NCI-H82 treated with DMSO at 0.1 percent for 48 hours (cell line): Measurements from ENCODE around the gene HOXC11.
A peak's percentile ranks its signal among the peaks of the same experiment; 100 is the strongest.

Experiments
- DNase-seq: peaks from one replicate; lab custom pipeline; 2025; ENCODE audit not compliant: unreplicated experiment; lab: John Stamatoyannopoulos, UW

Gene HOXC11

GRCh38 chr12:53996240-53997203 lies 23.6 kb downstream of the HOXC11 start:
- no peak for DNase-seq

GRCh38 chr12:53997204-53998109 lies 24.5 kb downstream of the HOXC11 start:
- no peak for DNase-seq

GRCh38 chr12:53998110-53998899 lies 25.4 kb downstream of the HOXC11 start:
- no peak for DNase-seq

- no peak for DNase-seq
Measured at GRCh38 chr12:53998900-53999236, 25.9 kb downstream of the HOXC11 start.

- peak; percentile 58 for DNase-seq
Measured at GRCh38 chr12:53999559-54000115, 26.7 kb downstream of the HOXC11 start.

GRCh38 chr12:54000116-54001114 lies 27.5 kb downstream of the HOXC11 start, which contains the start of gene HOXC9:
HOXC9 (plus strand) TSS chr12:54000161; CDS start chr12:54000189, 28 bp downstream.
- DNase-seq = no peak

- DNase-seq = no peak
Measured at GRCh38 chr12:54001283-54002187, 28.6 kb downstream of the HOXC11 start.

- no peak for DNase-seq
Measured at GRCh38 chr12:54002278-54002914, 29.5 kb downstream of the HOXC11 start.

GRCh38 chr12:54002915-54003389 lies 30.0 kb downstream of the HOXC11 start:
- DNase-seq = no peak

- no peak for DNase-seq
Measured at GRCh38 chr12:54003625-54004024, 30.7 kb downstream of the HOXC11 start.

GRCh38 chr12:54004063-54004840 lies 31.3 kb downstream of the HOXC11 start:
- no peak for DNase-seq

GRCh38 chr12:54004841-54005530 lies 32.1 kb downstream of the HOXC11 start:
- no peak for DNase-seq

GRCh38 chr12:54005531-54005852 lies 32.6 kb downstream of the HOXC11 start:
- no peak for DNase-seq

GRCh38 chr12:54005853-54006558 lies 33.1 kb downstream of the HOXC11 start:
- peak; percentile 59 for DNase-seq

- no peak for DNase-seq
Measured at GRCh38 chr12:54006559-54007220, 33.8 kb downstream of the HOXC11 start.
